ENCODE measurements around the gene ALDOA.

Gene ALDOA

DNA sequence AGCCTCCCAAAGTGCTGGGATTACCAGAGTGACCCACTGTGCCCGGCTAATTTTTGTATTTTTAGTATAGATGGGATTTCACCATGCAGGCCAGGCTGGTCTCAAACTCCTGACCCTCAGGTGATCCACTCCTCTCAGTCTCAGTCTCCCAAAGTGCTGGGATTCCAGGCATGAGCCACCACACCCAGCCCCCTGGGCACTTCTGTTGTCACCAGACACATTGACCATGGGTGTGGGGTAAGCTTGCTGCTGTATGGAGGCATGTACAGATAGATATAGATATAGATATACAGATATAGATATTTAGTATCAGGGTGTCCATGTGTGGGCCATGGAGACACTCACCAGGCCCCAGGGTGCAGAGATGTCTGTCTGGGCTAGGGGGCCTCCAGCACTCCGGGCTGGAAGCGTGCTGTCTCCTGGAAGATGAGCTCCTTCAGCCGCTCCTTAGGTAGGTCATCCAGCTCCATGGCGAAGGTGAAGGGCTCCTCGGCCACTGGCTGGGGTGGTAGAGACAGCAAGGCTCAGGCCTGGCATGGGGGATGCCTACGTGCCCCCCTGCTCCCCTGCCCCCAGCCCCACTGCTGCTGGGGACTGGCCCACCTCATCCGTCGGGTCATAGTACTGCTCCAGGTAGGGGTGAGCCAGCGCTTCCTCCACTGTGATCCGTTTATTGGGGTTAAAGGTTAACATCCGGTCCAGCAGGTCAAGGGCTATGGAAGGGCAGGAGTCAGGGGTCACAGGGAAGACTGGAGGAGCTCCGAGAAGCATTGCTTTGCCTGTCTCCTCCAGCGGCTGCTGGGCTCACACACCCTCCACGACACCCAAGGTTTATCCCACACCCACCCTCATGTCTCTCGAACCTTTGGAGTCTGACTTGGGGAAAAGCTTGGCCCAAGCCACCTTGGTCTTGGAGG lies 51.0 kb downstream of the ALDOA start:
- TF ChIP-seq, protein P1, sequence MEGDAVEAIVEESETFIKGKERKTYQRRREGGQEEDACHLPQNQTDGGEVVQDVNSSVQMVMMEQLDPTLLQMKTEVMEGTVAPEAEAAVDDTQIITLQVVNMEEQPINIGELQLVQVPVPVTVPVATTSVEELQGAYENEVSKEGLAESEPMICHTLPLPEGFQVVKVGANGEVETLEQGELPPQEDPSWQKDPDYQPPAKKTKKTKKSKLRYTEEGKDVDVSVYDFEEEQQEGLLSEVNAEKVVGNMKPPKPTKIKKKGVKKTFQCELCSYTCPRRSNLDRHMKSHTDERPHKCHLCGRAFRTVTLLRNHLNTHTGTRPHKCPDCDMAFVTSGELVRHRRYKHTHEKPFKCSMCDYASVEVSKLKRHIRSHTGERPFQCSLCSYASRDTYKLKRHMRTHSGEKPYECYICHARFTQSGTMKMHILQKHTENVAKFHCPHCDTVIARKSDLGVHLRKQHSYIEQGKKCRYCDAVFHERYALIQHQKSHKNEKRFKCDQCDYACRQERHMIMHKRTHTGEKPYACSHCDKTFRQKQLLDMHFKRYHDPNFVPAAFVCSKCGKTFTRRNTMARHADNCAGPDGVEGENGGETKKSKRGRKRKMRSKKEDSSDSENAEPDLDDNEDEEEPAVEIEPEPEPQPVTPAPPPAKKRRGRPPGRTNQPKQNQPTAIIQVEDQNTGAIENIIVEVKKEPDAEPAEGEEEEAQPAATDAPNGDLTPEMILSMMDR (IDR thresholded peaks at IDR 0.05; ENCODE audit: low read length, missing control alignments): no peak
- DNase-seq (ENCODE audit: low read depth): no peak
- H3K4me3 ChIP-seq (replicated peaks; ENCODE audit: low read depth, low read length): no peak overlapping the region

GRCh38 chr16:30117768-30118167 lies 52.2 kb downstream of the ALDOA start:
- H3K4me3 ChIP-seq (replicated peaks; ENCODE audit: low read depth, low read length): no peak overlapping the region
- DNase-seq (ENCODE audit: low read depth): no peak
- TF ChIP-seq, protein P1 (IDR thresholded peaks at IDR 0.05; ENCODE audit: low read length, missing control alignments): no peak

GRCh38 chr16:30119428-30119827 lies 53.9 kb downstream of the ALDOA start:
- peak; percentile 30 for DNase-seq (ENCODE audit: low read depth)
- no peak overlapping the region for H3K4me3 ChIP-seq (replicated peaks; ENCODE audit: low read depth, low read length)
- TF ChIP-seq, protein P1 (IDR thresholded peaks at IDR 0.05; ENCODE audit: low read length, missing control alignments): no peak

All from fibroblast of pulmonary artery (primary cell).